DOHH2 (cell line): ENCODE measurements around the gene CDKAL1.

Experiments
- H3F3A ChIP-seq: fragments of 200-600 bp; sonication (generic), shearing (Covaris generic); 2 replicates; pipeline ENCODE4 v1.6.0; 2016; ENCODE audit warnings: antibody characterized with exemption, mild to moderate bottlenecking; ENCODE audit not compliant: control insufficient read depth, insufficient read depth
- H3K27ac ChIP-seq: fragments of 200-600 bp; sonication (generic); 2 replicates; pipeline ENCODE4 v1.5.1; 2014; ENCODE audit warnings: low read depth, mild to moderate bottlenecking, low read length, moderate library complexity
- H3K27me3 ChIP-seq: fragments of 200-600 bp; sonication (generic); 2 replicates; pipeline ENCODE4 v1.6.1; 2014; ENCODE audit warnings: mild to moderate bottlenecking, low read length, mixed read lengths; ENCODE audit not compliant: control insufficient read depth
- H3K36me3 ChIP-seq: fragments of 200-600 bp; sonication (generic); 2 replicates; pipeline ENCODE4 v1.6.1; 2014; ENCODE audit warnings: mild to moderate bottlenecking, low read length, moderate library complexity, mixed read lengths; ENCODE audit not compliant: control insufficient read depth
- H3K4me1 ChIP-seq: fragments of 200-600 bp; sonication (generic); 2 replicates; pipeline ENCODE4 v1.6.1; 2014; ENCODE audit warnings: mild to moderate bottlenecking, low read length, mixed read lengths; ENCODE audit not compliant: control insufficient read depth
- H3K4me2 ChIP-seq: fragments of 200-600 bp; sonication (generic); 2 replicates; pipeline ENCODE4 v1.6.0; 2014; ENCODE audit warnings: mild to moderate bottlenecking, low read length, moderate library complexity
- H3K4me3 ChIP-seq: fragments of 200-600 bp; sonication (generic); 2 replicates; pipeline ENCODE4 v1.5.1; 2014; ENCODE audit warnings: mild to moderate bottlenecking, low read length, mixed read lengths
- H3K79me2 ChIP-seq: fragments of 200-600 bp; sonication (generic); 2 replicates; pipeline ENCODE4 v1.6.1; 2014; ENCODE audit warnings: mild to moderate bottlenecking, low read length, mixed read lengths; ENCODE audit not compliant: control insufficient read depth
- H3K9me2 ChIP-seq: fragments of 200-600 bp; sonication (generic); replicated peaks from 2 replicates; pipeline ENCODE4 v1.6.1; 2014; ENCODE audit warnings: mild to moderate bottlenecking, low read length, mixed read lengths; ENCODE audit not compliant: control insufficient read depth
- H3K9me3 ChIP-seq: fragments of 200-600 bp; sonication (generic); 2 replicates; pipeline ENCODE4 v1.6.1; 2014; ENCODE audit warnings: antibody characterized with exemption, low read length, mixed read lengths; ENCODE audit not compliant: control insufficient read depth, insufficient read depth
- H4K20me1 ChIP-seq: fragments of 200-600 bp; sonication (generic); 2 replicates; pipeline ENCODE4 v1.6.0; 2014; ENCODE audit warnings: low read depth, mild to moderate bottlenecking, antibody characterized with exemption, low read length, moderate library complexity; ENCODE audit not compliant: control insufficient read depth, insufficient read depth
- EZH2phosphoT487 ChIP-seq: fragments of 200-600 bp; sonication (generic); IDR thresholded peaks from 2 replicates; pipeline ENCODE4 v1.6.1; 2017; ENCODE audit warnings: borderline replicate concordance, mild to moderate bottlenecking, antibody characterized with exemption, low read length, moderate library complexity, mixed read lengths
- TF ChIP-seq, protein P1 (sequence below): fragments of 200-600 bp; sonication (generic); IDR thresholded peaks from one replicate; pipeline ENCODE4 v1.5.1; 2014; ENCODE audit warnings: antibody characterized with exemption, mild to moderate bottlenecking, low read depth, low read length; ENCODE audit not compliant: poor library complexity, severe bottlenecking

The CDKAL1 gene

DNA sequence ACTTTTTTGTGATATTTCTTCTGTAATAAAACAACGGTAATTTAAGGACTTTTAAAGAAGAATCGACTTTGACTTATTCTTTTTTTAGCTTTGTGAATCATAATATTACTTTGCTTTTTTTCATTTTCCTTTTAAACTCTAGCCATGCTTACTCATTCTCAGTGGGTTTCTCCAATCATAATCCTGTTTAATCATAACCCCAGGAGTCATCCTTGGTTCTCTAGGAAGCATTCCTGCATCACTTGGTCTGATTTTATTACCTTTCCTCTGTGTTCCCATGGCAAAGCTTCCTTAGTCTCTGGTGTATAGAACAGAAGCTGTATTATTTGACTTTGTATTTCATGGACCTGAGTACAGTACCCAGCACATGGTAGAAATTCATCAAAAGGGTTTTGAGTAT lies 223.5 kb downstream of the CDKAL1 start:
- H3K27ac ChIP-seq: no peak overlapping the region
- H3K4me3 ChIP-seq: no peak overlapping the region
- H3K27me3 ChIP-seq: no peaks in the 10 kb centered on the region
- TF ChIP-seq EZH2phosphoT487: no peak
- TF ChIP-seq, protein P1, sequence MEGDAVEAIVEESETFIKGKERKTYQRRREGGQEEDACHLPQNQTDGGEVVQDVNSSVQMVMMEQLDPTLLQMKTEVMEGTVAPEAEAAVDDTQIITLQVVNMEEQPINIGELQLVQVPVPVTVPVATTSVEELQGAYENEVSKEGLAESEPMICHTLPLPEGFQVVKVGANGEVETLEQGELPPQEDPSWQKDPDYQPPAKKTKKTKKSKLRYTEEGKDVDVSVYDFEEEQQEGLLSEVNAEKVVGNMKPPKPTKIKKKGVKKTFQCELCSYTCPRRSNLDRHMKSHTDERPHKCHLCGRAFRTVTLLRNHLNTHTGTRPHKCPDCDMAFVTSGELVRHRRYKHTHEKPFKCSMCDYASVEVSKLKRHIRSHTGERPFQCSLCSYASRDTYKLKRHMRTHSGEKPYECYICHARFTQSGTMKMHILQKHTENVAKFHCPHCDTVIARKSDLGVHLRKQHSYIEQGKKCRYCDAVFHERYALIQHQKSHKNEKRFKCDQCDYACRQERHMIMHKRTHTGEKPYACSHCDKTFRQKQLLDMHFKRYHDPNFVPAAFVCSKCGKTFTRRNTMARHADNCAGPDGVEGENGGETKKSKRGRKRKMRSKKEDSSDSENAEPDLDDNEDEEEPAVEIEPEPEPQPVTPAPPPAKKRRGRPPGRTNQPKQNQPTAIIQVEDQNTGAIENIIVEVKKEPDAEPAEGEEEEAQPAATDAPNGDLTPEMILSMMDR: no peak
- no peak overlapping the region for H3K4me2 ChIP-seq
- H3K4me1 ChIP-seq: no peaks in the 10 kb centered on the region
- H3K9me3 ChIP-seq: no peaks in the 10 kb centered on the region
- no peaks in the 10 kb centered on the region for H3K9me2 ChIP-seq
- H3F3A ChIP-seq: no peaks in the 10 kb centered on the region
- no peaks in the 10 kb centered on the region for H3K36me3 ChIP-seq
- no peaks in the 10 kb centered on the region for H4K20me1 ChIP-seq
- no peaks in the 10 kb centered on the region for H3K79me2 ChIP-seq

DNA sequence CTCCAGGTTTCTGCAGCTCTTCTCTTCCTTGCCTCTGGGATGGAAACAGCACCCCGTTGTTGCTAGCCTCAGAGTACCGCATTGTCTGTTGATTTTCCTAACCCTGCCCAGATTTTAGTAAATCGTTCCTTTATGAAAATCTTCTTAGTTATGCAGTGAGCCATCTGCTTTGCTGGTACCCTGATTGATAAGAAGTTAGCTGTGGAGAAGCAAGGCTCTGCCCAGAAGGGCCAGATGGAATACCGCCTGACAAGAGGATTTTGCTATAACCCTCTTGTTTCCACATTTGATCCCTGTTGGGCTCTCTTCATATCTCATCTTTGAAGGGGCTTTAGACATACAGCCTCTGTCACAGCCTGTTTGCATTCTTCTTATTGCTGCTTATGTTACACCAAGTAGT lies 229.0 kb downstream of the CDKAL1 start:
- no peaks in the 10 kb centered on the region for H3K9me2 ChIP-seq

DNA sequence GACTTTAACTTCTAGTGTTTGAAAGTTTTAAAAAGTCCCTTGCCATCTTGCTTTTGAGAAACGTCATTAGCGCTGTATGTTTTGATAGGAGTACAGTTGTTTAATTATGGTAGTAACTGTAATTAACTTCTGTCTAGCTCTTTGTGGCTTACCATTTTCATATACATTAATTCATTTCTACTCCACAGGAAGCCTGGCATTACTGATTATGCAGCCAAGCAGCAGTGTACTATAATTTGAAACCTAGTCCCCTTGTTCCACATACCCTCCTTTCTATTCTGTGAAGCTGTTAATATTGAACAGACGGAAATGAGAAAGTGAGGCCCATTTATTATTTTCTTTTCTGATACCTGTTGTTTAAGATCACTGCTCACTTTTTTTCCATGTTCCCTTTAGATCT lies 235.4 kb downstream of the CDKAL1 start:
- Histone ChIP-seq H4K20me1 (no peaks in the 10 kb centered on the region), H3K36me3 (no peaks in the 10 kb centered on the region), H3K9me2 (no peaks in the 10 kb centered on the region), H3K4me3 (no peak overlapping the region), H3K9me3 (no peaks in the 10 kb centered on the region), H3K79me2 (no peaks in the 10 kb centered on the region), H3K4me1 (no peaks in the 10 kb centered on the region), H3K4me2 (no peak overlapping the region), H3K27me3 (no peaks in the 10 kb centered on the region), H3K27ac (no peak overlapping the region), H3F3A (no peaks in the 10 kb centered on the region)
- TF ChIP-seq, protein P1: no peak
- TF ChIP-seq EZH2phosphoT487: no peak

More for the DNA sequence above, 229.0 kb downstream of the CDKAL1 start:
- H3K9me3 ChIP-seq: no peaks in the 10 kb centered on the region
- H4K20me1 ChIP-seq: no peaks in the 10 kb centered on the region
- TF ChIP-seq EZH2phosphoT487: no peak
- TF ChIP-seq, protein P1: no peak
- no peak overlapping the region for H3K4me2 ChIP-seq
- H3K36me3 ChIP-seq: no peaks in the 10 kb centered on the region
- H3K79me2 ChIP-seq: no peaks in the 10 kb centered on the region
- no peaks in the 10 kb centered on the region for H3K4me1 ChIP-seq
- no peaks in the 10 kb centered on the region for H3F3A ChIP-seq
- no peaks in the 10 kb centered on the region for H3K27me3 ChIP-seq
- H3K4me3 ChIP-seq: no peak overlapping the region
- no peak overlapping the region for H3K27ac ChIP-seq

DNA sequence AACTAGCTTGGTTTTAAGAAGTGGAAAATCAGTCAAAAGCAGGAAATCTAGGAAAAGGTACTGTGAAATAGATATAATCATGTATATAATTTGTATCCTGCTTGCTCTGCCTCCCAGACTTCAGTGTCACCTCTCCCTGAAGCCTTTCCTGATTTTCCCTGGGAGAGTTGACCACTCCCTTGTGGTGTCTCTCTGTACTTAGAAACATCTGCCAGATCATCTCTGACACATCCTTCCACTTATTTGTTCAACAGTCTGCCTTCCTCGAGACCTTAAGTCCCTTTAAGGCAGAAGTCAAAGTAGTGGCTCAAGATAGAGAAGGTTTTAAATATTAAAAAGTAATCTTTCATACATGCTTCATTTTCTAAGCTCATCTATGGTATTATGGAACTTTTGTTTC lies 236.5 kb downstream of the CDKAL1 start:
- H3K4me3 ChIP-seq: no peak overlapping the region
- TF ChIP-seq EZH2phosphoT487: no peak
- TF ChIP-seq, protein P1: no peak
- H3K4me1 ChIP-seq: no peaks in the 10 kb centered on the region
- H3K9me2 ChIP-seq: no peaks in the 10 kb centered on the region
- H4K20me1 ChIP-seq: no peaks in the 10 kb centered on the region
- H3K36me3 ChIP-seq: no peaks in the 10 kb centered on the region
- no peaks in the 10 kb centered on the region for H3K27me3 ChIP-seq
- H3K27ac ChIP-seq: no peak overlapping the region
- no peaks in the 10 kb centered on the region for H3K79me2 ChIP-seq
- H3F3A ChIP-seq: no peaks in the 10 kb centered on the region
- no peak overlapping the region for H3K4me2 ChIP-seq
- no peaks in the 10 kb centered on the region for H3K9me3 ChIP-seq
